ENCODE measurements around the gene AK9. TPM values are rescaled to one million over a fixed set of nuclear protein-coding genes. Genes with fewer than 3 reads are reported as not detected.
"Not testable (repeated sequence)": the region's sequence is repeated elsewhere in the genome, so short reads cannot be mapped to it uniquely, and the experiment has no call there.

The AK9 gene
- total and polyA plus RNA-seq, 11 donors, result 6.6 to 17.0 (median 9.1) TPM

DNA sequence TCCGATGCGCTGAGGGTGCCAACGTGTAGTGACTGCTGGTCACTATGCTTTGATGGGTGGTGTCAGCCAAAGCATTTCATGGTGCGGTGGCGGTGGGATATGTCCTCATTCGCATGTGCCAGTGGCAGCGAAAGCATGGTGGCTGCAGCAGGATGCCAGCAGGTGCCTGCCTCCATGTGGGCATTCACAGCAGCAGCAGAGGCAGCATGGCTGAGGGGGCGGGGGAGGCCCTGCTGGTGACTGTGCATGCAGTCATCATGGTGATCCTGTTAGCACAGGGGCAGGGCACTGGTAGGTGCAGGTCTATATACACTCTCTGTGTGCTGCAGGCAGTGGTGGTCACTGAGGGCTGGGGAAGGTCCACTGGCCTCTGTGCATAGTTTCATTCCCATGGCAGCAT lies 22.1 kb upstream of the AK9 start:
- no peak for DNase-seq
- WGBS, 4 donors, result 80 to 98% (median 97%) methylated on average over 4 to 8 of the region's 8 CpGs
- Histone ChIP-seq H3K36me3 (peaks cover 0 to 26% (median 10%) of the 10 kb centered on the region in 9 donors), H3K4me1 (no peaks in the 10 kb centered on the region), H3K27me3 (no peaks in the 10 kb centered on the region), H3K27ac (no peak overlapping the region), H3K4me3 (no peak overlapping the region), H3K9me3 (peaks cover 0 to 17% (median 0%) of the 10 kb centered on the region in 12 donors)
- TF ChIP-seq, protein P1, sequence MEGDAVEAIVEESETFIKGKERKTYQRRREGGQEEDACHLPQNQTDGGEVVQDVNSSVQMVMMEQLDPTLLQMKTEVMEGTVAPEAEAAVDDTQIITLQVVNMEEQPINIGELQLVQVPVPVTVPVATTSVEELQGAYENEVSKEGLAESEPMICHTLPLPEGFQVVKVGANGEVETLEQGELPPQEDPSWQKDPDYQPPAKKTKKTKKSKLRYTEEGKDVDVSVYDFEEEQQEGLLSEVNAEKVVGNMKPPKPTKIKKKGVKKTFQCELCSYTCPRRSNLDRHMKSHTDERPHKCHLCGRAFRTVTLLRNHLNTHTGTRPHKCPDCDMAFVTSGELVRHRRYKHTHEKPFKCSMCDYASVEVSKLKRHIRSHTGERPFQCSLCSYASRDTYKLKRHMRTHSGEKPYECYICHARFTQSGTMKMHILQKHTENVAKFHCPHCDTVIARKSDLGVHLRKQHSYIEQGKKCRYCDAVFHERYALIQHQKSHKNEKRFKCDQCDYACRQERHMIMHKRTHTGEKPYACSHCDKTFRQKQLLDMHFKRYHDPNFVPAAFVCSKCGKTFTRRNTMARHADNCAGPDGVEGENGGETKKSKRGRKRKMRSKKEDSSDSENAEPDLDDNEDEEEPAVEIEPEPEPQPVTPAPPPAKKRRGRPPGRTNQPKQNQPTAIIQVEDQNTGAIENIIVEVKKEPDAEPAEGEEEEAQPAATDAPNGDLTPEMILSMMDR (IDR thresholded peaks at IDR 0.05), result no peak
- no peak for TF ChIP-seq POLR2A (IDR thresholded peaks at IDR 0.05)
- no peak for ATAC-seq
- intact Hi-C loops (cut with DNase I), result no loop called here

DNA sequence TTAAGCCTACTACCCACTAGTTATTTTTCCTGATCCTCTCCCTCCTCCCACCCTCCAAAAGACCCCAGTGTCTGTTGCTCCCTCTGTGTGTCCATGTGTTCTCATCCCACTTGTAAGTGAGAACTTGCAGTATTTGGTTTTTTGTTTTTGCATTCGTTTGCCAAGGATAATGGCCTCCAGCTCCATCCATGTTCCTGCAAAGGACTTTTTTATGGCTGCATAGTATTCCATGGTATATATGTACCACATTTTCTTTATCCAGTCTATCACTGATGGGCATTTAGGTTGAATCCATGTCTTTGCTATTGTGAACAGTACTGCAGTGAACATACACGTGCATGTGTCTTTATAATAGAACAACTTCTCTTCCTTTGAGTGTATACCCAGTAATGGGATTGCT lies 17.1 kb upstream of the AK9 start:
- Histone ChIP-seq H3K4me1 (peaks cover 0 to 33% (median 4%) of the 10 kb centered on the region in 12 donors), H3K9me3 (peaks cover 0 to 17% (median 0%) of the 10 kb centered on the region in 12 donors)
- H3K36me3 ChIP-seq, DNase-seq, ATAC-seq, H3K4me3 ChIP-seq, H3K27me3 ChIP-seq, H3K27ac ChIP-seq: not testable (repeated sequence)
- 90 to 95% (median 94%) methylated on average over 2 of the region's 2 CpGs for WGBS, 4 donors
- intact Hi-C loops (cut with DNase I), result loop anchor here in 8 of 10 donors (5.0 to 10.0 kb wide), 10 partner anchors 74 to 687 kb away; no protein-coding TSS in a partner anchor

DNA sequence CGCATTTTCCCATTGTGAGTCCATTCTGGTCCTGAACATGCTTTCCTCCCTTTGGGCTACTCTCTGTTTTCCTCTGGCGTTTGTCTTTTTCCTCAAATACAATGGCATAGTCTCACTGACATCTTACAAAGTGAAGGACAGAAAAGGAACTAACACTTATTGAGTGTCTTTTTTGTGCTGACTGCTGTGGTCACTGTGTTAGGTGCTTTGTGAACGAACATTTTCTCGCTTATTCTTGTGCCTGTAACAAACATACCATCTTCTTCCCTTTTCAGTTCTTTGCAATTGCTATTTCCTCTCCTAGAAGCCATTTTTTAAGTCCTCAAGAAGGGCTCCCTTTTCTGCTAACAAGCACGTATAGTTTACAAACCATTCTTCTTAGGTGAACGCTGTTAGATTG lies 15.5 kb upstream of the AK9 start:
- peaks cover 0 to 17% (median 0%) of the 10 kb centered on the region in 12 donors for H3K9me3 ChIP-seq
- peak overlapping the region in 1 of 12 donors; percentile 12 for H3K27ac ChIP-seq
- no peak for TF ChIP-seq POLR2A (IDR thresholded peaks at IDR 0.05)
- TF ChIP-seq, protein P1 (IDR thresholded peaks at IDR 0.05), result no peak
- intact Hi-C loops (cut with DNase I), result loop anchor here in 8 of 10 donors (5.0 to 10.0 kb wide), 10 partner anchors 76 to 688 kb away; no protein-coding TSS in a partner anchor
- H3K27me3 ChIP-seq, result no peaks in the 10 kb centered on the region
- WGBS, 4 donors, result 46 to 80% (median 67%) methylated on average over 5 to 6 of the region's 6 CpGs
- H3K4me1 ChIP-seq, result peaks cover 0 to 49% (median 4%) of the 10 kb centered on the region in 12 donors
- DNase-seq (no peak), ATAC-seq (no peak)
- H3K36me3 ChIP-seq, result no peaks in the 10 kb centered on the region
- no peak overlapping the region for H3K4me3 ChIP-seq

DNA sequence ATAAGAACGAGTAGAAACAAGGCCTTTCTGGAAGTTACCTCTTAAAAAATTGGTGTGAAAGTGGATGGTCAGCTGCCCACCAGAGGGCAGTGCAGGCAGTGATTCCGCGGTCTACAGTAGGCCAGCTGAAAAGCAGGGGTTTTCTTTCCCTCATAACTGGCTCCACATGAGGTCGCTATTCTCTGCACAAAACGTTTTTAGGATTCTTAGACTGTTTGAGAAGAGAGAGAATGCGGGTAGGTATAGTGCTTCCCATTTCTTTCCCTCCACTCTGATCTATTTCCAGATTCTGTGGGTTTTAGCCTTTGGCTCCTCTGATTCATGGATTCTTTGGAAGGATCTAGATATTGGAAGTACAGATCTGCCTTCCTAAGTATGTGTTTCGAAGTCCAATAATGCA lies 14.3 kb upstream of the AK9 start:
- no peak for TF ChIP-seq POLR2A (IDR thresholded peaks at IDR 0.05)
- TF ChIP-seq, protein P1 (IDR thresholded peaks at IDR 0.05), result peak; percentile 89 to 99 (median 98)
- ATAC-seq (peak; percentile 95 to 98 (median 96)), DNase-seq (peak; percentile 72 to 79 (median 75))
- Histone ChIP-seq H3K27ac (no peak overlapping the region), H3K36me3 (no peaks in the 10 kb centered on the region), H3K9me3 (peaks cover 0 to 16% (median 0%) of the 10 kb centered on the region in 12 donors), H3K4me3 (no peak overlapping the region), H3K4me1 (peaks cover 0 to 56% (median 4%) of the 10 kb centered on the region in 12 donors), H3K27me3 (no peaks in the 10 kb centered on the region)
- WGBS, 4 donors, result 14 to 20% (median 16%) methylated on average over 7 of the region's 7 CpGs
- intact Hi-C loops (cut with DNase I), result loop anchor here (1.0 to 10.0 kb wide), 18 partner anchors 77 to 690 kb away; no protein-coding TSS in a partner anchor
